Measurements from ENCODE around the gene YTHDF2. TPM values are rescaled to one million over a fixed set of nuclear protein-coding genes. Genes with fewer than 3 reads are reported as not detected.
A peak's percentile ranks its signal among the peaks of the same experiment; 100 is the strongest.

Gene YTHDF2
- total and polyA plus RNA-seq, 2 of the 13 experiments (the other 11 are each of a cell fraction or from before 2014, with no cell fraction given), result 48.4 to 59.6 TPM

DNA sequence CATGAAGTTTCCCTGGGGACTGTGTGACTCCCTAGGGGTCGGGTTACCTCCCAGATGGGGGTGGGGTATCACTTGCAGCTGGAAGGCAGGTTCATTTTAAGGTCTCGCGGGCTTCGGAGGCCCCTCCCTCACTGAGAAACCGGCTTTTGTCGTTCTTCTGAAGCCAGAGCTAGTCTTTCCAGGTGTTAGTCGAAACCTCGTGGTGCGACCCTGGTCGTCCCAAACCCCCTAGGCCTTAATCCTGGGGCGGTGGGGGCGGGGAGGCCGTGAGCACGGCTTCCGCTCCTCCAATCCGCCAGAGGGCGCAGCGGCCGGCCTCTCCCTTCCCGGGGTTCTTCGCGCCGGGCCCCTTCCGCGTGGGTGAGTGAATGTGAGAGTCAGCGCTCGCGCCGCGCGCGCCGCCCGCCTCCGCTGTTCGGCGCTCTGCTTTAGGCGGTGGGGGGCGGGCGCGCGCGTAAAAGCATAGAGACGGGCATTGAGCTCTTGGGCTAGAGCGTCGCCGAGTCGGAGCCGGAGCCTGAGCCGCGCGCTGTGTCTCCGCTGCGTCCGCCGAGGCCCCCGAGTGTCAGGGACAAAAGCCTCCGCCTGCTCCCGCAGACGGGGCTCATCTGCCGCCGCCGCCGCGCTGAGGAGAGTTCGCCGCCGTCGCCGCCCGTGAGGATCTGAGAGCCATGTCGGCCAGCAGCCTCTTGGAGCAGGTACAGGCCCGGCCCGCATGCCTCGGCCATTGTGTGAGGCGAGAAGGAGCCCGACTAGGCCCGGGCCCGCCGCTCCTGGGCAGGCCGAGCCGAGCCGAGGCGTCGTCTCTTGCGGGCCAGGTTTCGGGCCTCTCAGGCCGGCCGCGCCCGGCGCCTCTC lies at the start of gene YTHDF2 (continued):
- TF ChIP-seq CBFB (CRISPR knock-in tag; IDR thresholded peaks at IDR 0.05) (peak; percentile 53), BRD4 (CRISPR knock-in tag; IDR thresholded peaks at IDR 0.05) (no peak; the same call in none of the 2 replicates), SAFB2 (CRISPR knock-in tag; IDR thresholded peaks at IDR 0.05; ENCODE audit: borderline replicate concordance, low read depth) (peak; percentile 74; the same call in 1 of the 2 replicates), CSRNP2 (CRISPR knock-in tag; conservative IDR thresholded peaks at IDR 0.05; ENCODE audit: low read depth) (no peak), ZNF263 (CRISPR knock-in tag; IDR thresholded peaks at IDR 0.05) (no peak; the same call in 1 of the 2 replicates), ZBTB8A (CRISPR knock-in tag; IDR thresholded peaks at IDR 0.05; ENCODE audit: borderline replicate concordance, low read depth) (peak; percentile 68; the same call in 1 of the 2 replicates), ZNF670 (CRISPR knock-in tag; IDR thresholded peaks at IDR 0.05; ENCODE audit: borderline replicate concordance) (peak; percentile 44; the same call in 1 of the 2 replicates), ZFP90 (CRISPR knock-in tag; IDR thresholded peaks at IDR 0.05; ENCODE audit: borderline replicate concordance) (no peak; the same call in 1 of the 2 replicates), U2AF2 (IDR thresholded peaks at IDR 0.05; ENCODE audit: low read depth, low read length) (no peak), MEIS2 (CRISPR knock-in tag; IDR thresholded peaks at IDR 0.05) (peak; percentile 38), SKIL (CRISPR knock-in tag; IDR thresholded peaks at IDR 0.05; ENCODE audit: borderline replicate concordance) (peak; percentile 26; the same call in 1 of the 2 replicates), ZNF782 (CRISPR knock-in tag; IDR thresholded peaks at IDR 0.05; ENCODE audit: borderline replicate concordance) (no peak; the same call in 1 of the 2 replicates)
- TF ChIP-seq, protein P1, sequence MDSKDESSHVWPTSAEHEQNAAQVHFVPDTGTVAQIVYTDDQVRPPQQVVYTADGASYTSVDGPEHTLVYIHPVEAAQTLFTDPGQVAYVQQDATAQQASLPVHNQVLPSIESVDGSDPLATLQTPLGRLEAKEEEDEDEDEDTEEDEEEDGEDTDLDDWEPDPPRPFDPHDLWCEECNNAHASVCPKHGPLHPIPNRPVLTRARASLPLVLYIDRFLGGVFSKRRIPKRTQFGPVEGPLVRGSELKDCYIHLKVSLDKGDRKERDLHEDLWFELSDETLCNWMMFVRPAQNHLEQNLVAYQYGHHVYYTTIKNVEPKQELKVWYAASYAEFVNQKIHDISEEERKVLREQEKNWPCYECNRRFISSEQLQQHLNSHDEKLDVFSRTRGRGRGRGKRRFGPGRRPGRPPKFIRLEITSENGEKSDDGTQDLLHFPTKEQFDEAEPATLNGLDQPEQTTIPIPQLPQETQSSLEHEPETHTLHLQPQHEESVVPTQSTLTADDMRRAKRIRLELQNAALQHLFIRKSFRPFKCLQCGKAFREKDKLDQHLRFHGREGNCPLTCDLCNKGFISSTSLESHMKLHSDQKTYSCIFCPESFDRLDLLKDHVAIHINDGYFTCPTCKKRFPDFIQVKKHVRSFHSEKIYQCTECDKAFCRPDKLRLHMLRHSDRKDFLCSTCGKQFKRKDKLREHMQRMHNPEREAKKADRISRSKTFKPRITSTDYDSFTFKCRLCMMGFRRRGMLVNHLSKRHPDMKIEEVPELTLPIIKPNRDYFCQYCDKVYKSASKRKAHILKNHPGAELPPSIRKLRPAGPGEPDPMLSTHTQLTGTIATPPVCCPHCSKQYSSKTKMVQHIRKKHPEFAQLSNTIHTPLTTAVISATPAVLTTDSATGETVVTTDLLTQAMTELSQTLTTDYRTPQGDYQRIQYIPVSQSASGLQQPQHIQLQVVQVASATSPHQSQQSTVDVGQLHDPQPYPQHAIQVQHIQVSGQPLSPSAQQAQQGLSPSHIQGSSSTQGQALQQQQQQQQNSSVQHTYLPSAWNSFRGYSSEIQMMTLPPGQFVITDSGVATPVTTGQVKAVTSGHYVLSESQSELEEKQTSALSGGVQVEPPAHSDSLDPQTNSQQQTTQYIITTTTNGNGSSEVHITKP (CRISPR knock-in tag; IDR thresholded peaks at IDR 0.05; ENCODE audit: low read depth), result peak; percentile 82
- TF ChIP-seq, protein P2, sequence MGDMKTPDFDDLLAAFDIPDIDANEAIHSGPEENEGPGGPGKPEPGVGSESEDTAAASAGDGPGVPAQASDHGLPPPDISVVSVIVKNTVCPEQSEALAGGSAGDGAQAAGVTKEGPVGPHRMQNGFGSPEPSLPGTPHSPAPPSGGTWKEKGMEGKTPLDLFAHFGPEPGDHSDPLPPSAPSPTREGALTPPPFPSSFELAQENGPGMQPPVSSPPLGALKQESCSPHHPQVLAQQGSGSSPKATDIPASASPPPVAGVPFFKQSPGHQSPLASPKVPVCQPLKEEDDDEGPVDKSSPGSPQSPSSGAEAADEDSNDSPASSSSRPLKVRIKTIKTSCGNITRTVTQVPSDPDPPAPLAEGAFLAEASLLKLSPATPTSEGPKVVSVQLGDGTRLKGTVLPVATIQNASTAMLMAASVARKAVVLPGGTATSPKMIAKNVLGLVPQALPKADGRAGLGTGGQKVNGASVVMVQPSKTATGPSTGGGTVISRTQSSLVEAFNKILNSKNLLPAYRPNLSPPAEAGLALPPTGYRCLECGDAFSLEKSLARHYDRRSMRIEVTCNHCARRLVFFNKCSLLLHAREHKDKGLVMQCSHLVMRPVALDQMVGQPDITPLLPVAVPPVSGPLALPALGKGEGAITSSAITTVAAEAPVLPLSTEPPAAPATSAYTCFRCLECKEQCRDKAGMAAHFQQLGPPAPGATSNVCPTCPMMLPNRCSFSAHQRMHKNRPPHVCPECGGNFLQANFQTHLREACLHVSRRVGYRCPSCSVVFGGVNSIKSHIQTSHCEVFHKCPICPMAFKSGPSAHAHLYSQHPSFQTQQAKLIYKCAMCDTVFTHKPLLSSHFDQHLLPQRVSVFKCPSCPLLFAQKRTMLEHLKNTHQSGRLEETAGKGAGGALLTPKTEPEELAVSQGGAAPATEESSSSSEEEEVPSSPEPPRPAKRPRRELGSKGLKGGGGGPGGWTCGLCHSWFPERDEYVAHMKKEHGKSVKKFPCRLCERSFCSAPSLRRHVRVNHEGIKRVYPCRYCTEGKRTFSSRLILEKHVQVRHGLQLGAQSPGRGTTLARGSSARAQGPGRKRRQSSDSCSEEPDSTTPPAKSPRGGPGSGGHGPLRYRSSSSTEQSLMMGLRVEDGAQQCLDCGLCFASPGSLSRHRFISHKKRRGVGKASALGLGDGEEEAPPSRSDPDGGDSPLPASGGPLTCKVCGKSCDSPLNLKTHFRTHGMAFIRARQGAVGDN (CRISPR knock-in tag; IDR thresholded peaks at IDR 0.05), result peak; percentile 92

All from HepG2 (cell line).